Coronary artery (tissue), 2 donors: ENCODE results near the gene PNCK.
"Not testable (repeated sequence)": the region's sequence is repeated elsewhere in the genome, so short reads cannot be mapped to it uniquely, and the experiment has no call there.

Source experiments
- DNase-seq: peaks from one replicate; pipeline ENCODE4 v3.0.0-alpha.2; 2017; ENCODE audit warnings: low spot score
- H3K27ac ChIP-seq, 2 donors: fragments of 200-600 bp; sonication (generic); one replicate each; pipeline ENCODE4 v1.5.1; 2016 to 2019
- H3K4me3 ChIP-seq: fragments of 200-600 bp; sonication (generic); 2 replicates; pipeline ENCODE4 v1.5.1; 2016; ENCODE audit warnings: mild to moderate bottlenecking, moderate library complexity
- CTCF ChIP-seq: fragments of 200-600 bp; sonication (generic); IDR thresholded peaks from one replicate; pipeline ENCODE4 v1.5.1; 2019; ENCODE audit warnings: antibody characterized with exemption

PNCK gene

GRCh38 chrX:153703036-153703370 is 29.4 kb upstream of the PNCK start:
- no peak overlapping the region for H3K27ac ChIP-seq
- TF ChIP-seq CTCF, result no peak
- no peak for DNase-seq
- no peak overlapping the region for H3K4me3 ChIP-seq

GRCh38 chrX:153702336-153703035 is 28.9 kb upstream of the PNCK start:
- no peak overlapping the region for H3K27ac ChIP-seq
- no peak for DNase-seq
- H3K4me3 ChIP-seq, result no peak overlapping the region
- no peak for TF ChIP-seq CTCF

- TF ChIP-seq CTCF, result no peak
- no peak overlapping the region for H3K27ac ChIP-seq
- DNase-seq, result no peak
- H3K4me3 ChIP-seq, result no peak overlapping the region
Observed at GRCh38 chrX:153701706-153702105, 28.1 kb upstream of the PNCK start.

- no peak for TF ChIP-seq CTCF
- H3K27ac ChIP-seq, result peak overlapping the region in 1 of 2 donors; percentile 69
- DNase-seq, result no peak
Observed at GRCh38 chrX:153700967-153701366, 27.4 kb upstream of the PNCK start.

GRCh38 chrX:153700376-153700945 is 26.8 kb upstream of the PNCK start:
- no peak for TF ChIP-seq CTCF
- H3K4me3 ChIP-seq, result no peak overlapping the region
- DNase-seq, result no peak
- H3K27ac ChIP-seq, result peak overlapping the region in 1 of 2 donors; percentile 69

More at GRCh38 chrX:153700967-153701366, 27.4 kb upstream of the PNCK start:
- H3K4me3 ChIP-seq, result no peak overlapping the region

GRCh38 chrX:153699784-153700371 is 26.3 kb upstream of the PNCK start:
- not testable (repeated sequence) for DNase-seq, H3K4me3 ChIP-seq
- H3K27ac ChIP-seq, result peak overlapping the region in 1 of 2 donors; percentile 69

GRCh38 chrX:153699210-153699783 is 25.7 kb upstream of the PNCK start:
- H3K27ac ChIP-seq, result peak overlapping the region in 1 of 2 donors; percentile 69
- not testable (repeated sequence) for H3K4me3 ChIP-seq, DNase-seq
